Measurements from ENCODE around the gene ST6GAL1.
"Not testable (repeated sequence)": the region's sequence is repeated elsewhere in the genome, so short reads cannot be mapped to it uniquely, and the experiment has no call there.

Gene ST6GAL1

GRCh38 chr3:187051724-187052366, 121.5 kb downstream of the ST6GAL1 start:
- FAIRE-seq, result no peak

GRCh38 chr3:187052427-187052826, 122.1 kb downstream of the ST6GAL1 start:
- FAIRE-seq, result not testable (repeated sequence)

GRCh38 chr3:187054433-187054832, 124.1 kb downstream of the ST6GAL1 start:
- not testable (repeated sequence) for FAIRE-seq

- FAIRE-seq, result not testable (repeated sequence)
Measured at GRCh38 chr3:187057803-187058202, 127.5 kb downstream of the ST6GAL1 start.

- no peak for FAIRE-seq
Measured at GRCh38 chr3:187061748-187062147, 131.4 kb downstream of the ST6GAL1 start.

- no peak for FAIRE-seq
Measured at GRCh38 chr3:187062526-187063177, 132.3 kb downstream of the ST6GAL1 start.

- no peak for FAIRE-seq
Measured at GRCh38 chr3:187063286-187064121, 133.2 kb downstream of the ST6GAL1 start.

GRCh38 chr3:187064210-187065115, 134.1 kb downstream of the ST6GAL1 start:
- FAIRE-seq, result no peak

- no peak for FAIRE-seq
Measured at GRCh38 chr3:187066228-187066995, 136.1 kb downstream of the ST6GAL1 start.

GRCh38 chr3:187068787-187069186, 138.5 kb downstream of the ST6GAL1 start:
- FAIRE-seq, result no peak

GRCh38 chr3:187069857-187070516, 139.7 kb downstream of the ST6GAL1 start:
- no peak for FAIRE-seq

- no peak for FAIRE-seq
Measured at GRCh38 chr3:187072102-187072501, 141.8 kb downstream of the ST6GAL1 start.

- FAIRE-seq, result no peak
Measured at GRCh38 chr3:187072511-187072910, 142.2 kb downstream of the ST6GAL1 start.

- no peak for FAIRE-seq
Measured at GRCh38 chr3:187073581-187074098, 143.3 kb downstream of the ST6GAL1 start.

- FAIRE-seq, result no peak
Measured at GRCh38 chr3:187074846-187075245, 144.5 kb downstream of the ST6GAL1 start.

GRCh38 chr3:187076297-187076696, 146.0 kb downstream of the ST6GAL1 start:
- no peak for FAIRE-seq

- no peak for FAIRE-seq
Measured at GRCh38 chr3:187077085-187077484, 146.8 kb downstream of the ST6GAL1 start.

GRCh38 chr3:187077537-187077936, 147.2 kb downstream of the ST6GAL1 start:
- no peak for FAIRE-seq

- no peak for FAIRE-seq
Measured at GRCh38 chr3:187079090-187080022, 149.0 kb downstream of the ST6GAL1 start.
